RWPE1 (cell line): ENCODE results near the gene RND2.

Experiments
- CTCF ChIA-PET: fragments of 350-600 bp; sonication (Branson Sonifier 250); formaldehyde crosslinking; extraction: SDS; loops from one replicate; lab custom pipeline; 2021; lab: Yijun Ruan, JAX
- POLR2A ChIA-PET: fragments of 400-600 bp; formaldehyde crosslinking; extraction: SDS; loops from one replicate; lab custom pipeline; 2020; ENCODE audit warnings: antibody characterized with exemption; ENCODE audit not compliant: low non-redundant PET; lab: Yijun Ruan, JAX
- DNase-seq: peaks from one replicate; pipeline ENCODE4 v3.0.0; 2012; ENCODE audit warnings: low spot score
- H3K27ac ChIP-seq: fragments of 450-650 bp; 2 replicates; pipeline ENCODE4 v1.5.1; 2017
- CTCF ChIP-seq: fragments of 450-650 bp; conservative IDR thresholded peaks from 2 replicates; pipeline ENCODE4 v1.5.1; 2017; ENCODE audit warnings: low read depth, mild to moderate bottlenecking

The RND2 gene

GRCh38 chr17:43015579-43015978 lies 9.5 kb upstream of the RND2 start:
- no peak for TF ChIP-seq CTCF
- H3K27ac ChIP-seq, result peak overlapping the region; percentile 52
- CTCF ChIA-PET, result interaction anchor here (0.6 kb wide), 1 partner anchor 1295 kb away, joined by 3 read pairs; no protein-coding TSS in a partner anchor
- DNase-seq, result no peak
- POLR2A ChIA-PET, result interaction anchor here (0.9 kb wide), 1 partner anchor 14 kb away, joined by 3 read pairs; no protein-coding TSS in a partner anchor

DNA sequence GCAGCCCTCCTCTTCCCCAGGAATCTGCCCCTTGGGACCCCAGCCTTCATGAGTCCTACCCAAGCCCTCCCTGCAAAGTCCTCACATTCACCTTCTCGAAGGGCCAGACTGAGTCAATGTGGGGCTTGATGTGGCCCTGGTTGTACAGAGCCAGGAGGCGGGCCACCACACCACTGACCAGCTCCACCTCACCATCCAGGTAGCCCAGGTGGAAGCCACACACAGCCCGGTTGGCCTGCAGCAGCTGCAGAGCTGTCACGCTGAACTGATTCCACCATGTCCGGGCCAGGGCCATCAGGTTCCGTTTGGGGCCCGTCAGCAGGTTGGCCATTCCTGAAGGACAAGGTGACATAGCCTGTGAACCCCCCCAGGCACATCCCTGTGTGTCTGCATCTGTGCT lies 8.8 kb upstream of the RND2 start:
- DNase-seq, result no peak
- CTCF ChIA-PET, result no interaction called here
- no peak for TF ChIP-seq CTCF
- H3K27ac ChIP-seq, result peak overlapping the region; percentile 52
- POLR2A ChIA-PET, result no interaction called here

- ChIA-PET POLR2A (no interaction called here), CTCF (no interaction called here)
- no peak for DNase-seq
- TF ChIP-seq CTCF, result no peak
- H3K27ac ChIP-seq, result peak overlapping the region; percentile 52
Observed at GRCh38 chr17:43018008-43018853, 6.8 kb upstream of the RND2 start.

DNA sequence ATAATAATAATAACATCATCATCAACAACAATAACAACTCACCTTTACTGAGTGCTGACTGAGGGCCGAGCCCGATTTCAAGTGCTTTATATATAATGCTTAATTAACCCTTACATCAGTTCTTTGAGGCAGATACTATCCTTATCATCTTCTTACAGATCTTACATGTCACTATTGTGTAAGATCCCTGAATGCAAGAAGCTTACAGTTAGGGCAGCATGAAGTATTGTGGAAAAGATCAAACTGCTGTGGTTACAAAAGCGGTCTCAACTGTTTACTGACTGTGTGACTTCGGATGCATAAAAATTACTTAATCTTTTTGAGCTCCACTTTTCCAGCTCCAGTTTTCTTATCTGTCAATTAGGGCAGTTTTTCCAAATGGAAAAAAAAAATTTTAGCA lies 6.1 kb upstream of the RND2 start:
- H3K27ac ChIP-seq, result no peak overlapping the region
- POLR2A ChIA-PET, result no interaction called here
- no peak for TF ChIP-seq CTCF
- DNase-seq, result no peak
- CTCF ChIA-PET, result no interaction called here

DNA sequence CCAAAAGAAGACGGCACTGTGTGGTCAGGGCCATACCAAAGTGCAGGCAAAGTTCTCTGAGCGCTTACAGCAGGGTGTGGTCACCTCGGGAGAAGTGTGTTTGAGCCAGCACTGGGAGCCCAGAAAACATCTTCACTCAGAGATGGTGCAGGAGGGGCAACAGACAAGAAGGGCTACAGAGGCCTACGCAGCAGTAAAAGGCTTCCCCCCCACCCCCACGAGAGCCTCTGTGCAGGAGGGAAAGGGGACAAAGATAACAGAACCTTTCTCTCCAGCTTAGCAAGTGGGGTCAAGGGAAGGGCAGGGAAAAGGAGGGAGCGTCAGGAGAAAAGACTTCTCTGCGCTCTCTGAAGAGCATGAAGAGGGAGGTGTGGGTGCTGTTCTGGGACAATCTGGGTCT lies 5.6 kb upstream of the RND2 start:
- ChIA-PET CTCF (no interaction called here), POLR2A (no interaction called here)
- DNase-seq, result no peak
- TF ChIP-seq CTCF, result no peak
- H3K27ac ChIP-seq, result peak overlapping the region; percentile 91

DNA sequence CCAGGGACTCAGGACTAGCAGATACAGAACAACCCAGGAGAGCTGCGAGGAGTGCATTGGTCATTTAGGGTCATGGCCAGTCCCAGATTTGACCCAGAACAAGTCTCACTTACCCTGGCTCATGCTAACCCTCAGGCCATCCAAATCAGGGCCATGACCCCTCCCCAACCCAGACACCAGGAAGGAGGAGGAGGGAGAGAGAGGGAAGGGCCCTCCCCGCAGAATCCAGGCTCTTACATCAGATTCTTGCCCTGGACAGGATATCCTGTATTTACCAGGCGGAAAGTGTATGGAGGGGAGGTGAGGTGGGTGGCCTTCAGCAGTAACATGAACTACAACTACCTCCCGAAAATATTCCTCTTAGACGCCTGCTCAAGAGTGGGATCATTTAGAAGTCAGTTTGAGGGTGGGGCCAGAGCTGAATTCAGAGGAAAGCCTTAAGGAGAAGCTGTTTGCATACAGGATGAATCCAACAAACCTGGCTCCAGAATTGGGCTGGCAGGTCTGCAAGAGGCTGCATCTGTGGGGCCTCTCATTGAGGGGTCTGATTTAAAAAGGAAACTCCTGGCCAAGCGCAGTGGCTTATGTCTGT lies 4.9 kb upstream of the RND2 start:
- CTCF ChIA-PET, result no interaction called here
- H3K27ac ChIP-seq, result peak overlapping the region; percentile 91
- DNase-seq, result no peak
- POLR2A ChIA-PET, result no interaction called here
- no peak for TF ChIP-seq CTCF
